Smooth muscle cell (in vitro differentiated cells): ENCODE data around the gene BMP10. TPM values are rescaled to one million over a fixed set of nuclear protein-coding genes. Genes with fewer than 3 reads are reported as not detected.

Source experiments
- DNase-seq: peaks from one replicate; lab custom pipeline; 2025; ENCODE audit not compliant: unreplicated experiment; lab: John Stamatoyannopoulos, UW
- H2AFZ ChIP-seq: fragments of 200-600 bp; sonication (generic); 2 replicates; pipeline ENCODE4 v1.6.0; 2016; ENCODE audit warnings: antibody characterized with exemption, low read depth, mild to moderate bottlenecking
- H3F3A ChIP-seq: fragments of 200-600 bp; sonication (generic); 2 replicates; pipeline ENCODE4 v1.6.0; 2017; ENCODE audit warnings: antibody characterized with exemption, low read depth
- H3K27ac ChIP-seq: fragments of 200-600 bp; sonication (generic); 2 replicates; pipeline ENCODE4 v1.5.1; 2016; ENCODE audit warnings: low read depth, mild to moderate bottlenecking
- H3K27me3 ChIP-seq: fragments of 200-600 bp; sonication (generic); 2 replicates; pipeline ENCODE4 v1.6.1; 2016; ENCODE audit warnings: low read depth, mild to moderate bottlenecking
- H3K36me3 ChIP-seq: fragments of 200-600 bp; sonication (generic); 2 replicates; pipeline ENCODE4 v1.5.1; 2016; ENCODE audit warnings: low read depth
- H3K4me1 ChIP-seq: fragments of 200-600 bp; sonication (generic); 2 replicates; pipeline ENCODE4 v1.5.1; 2016; ENCODE audit warnings: low read depth
- H3K4me2 ChIP-seq: fragments of 200-600 bp; sonication (generic); 2 replicates; pipeline ENCODE4 v1.6.0; 2016; ENCODE audit warnings: mild to moderate bottlenecking
- H3K4me3 ChIP-seq: fragments of 200-600 bp; sonication (generic); 2 replicates; pipeline ENCODE4 v1.5.1; 2016; ENCODE audit warnings: mild to moderate bottlenecking
- H3K79me2 ChIP-seq: fragments of 200-600 bp; sonication (generic); 2 replicates; pipeline ENCODE4 v1.6.0; 2016; ENCODE audit warnings: low read depth, mild to moderate bottlenecking
- H3K9ac ChIP-seq: fragments of 200-600 bp; sonication (generic); 2 replicates; pipeline ENCODE4 v1.6.0; 2016; ENCODE audit warnings: low read depth
- H3K9me3 ChIP-seq: fragments of 200-600 bp; sonication (generic); replicated peaks from 2 replicates; pipeline ENCODE4 v1.5.1; 2016; ENCODE audit warnings: low read depth
- H4K20me1 ChIP-seq: fragments of 200-600 bp; sonication (generic); 2 replicates; pipeline ENCODE4 v1.6.0; 2016; ENCODE audit warnings: low read depth
- WGBS: methylation state at CpG from one replicate; pipeline ENCODE4 v1.1.7; 2016; ENCODE audit warnings: low lambda C conversion rate; 5-methylcytosine and 5-hydroxymethylcytosine counted together
- polyA plus RNA-seq: library from polyadenylated mRNA; unstranded; fragments of >200 nt; fragmentation: Nextera tagmentation; extraction: Ambion mirVana; gene quantifications from 2 replicates; pipeline ENCODE4 v1.2.1, GENCODE V29; 2016
- total RNA-seq: library from RNA; depleted of rRNA; stranded (reverse); fragments of >200 nt; gene quantifications from 2 replicates; pipeline ENCODE4 v1.2.3, GENCODE V29; 2014
- TF ChIP-seq, protein P1 (sequence below): fragments of 200-600 bp; sonication (generic); IDR thresholded peaks from 2 replicates; pipeline ENCODE4 v1.5.1; 2017; ENCODE audit warnings: borderline replicate concordance, mild to moderate bottlenecking, antibody characterized with exemption; ENCODE audit not compliant: insufficient read depth, poor library complexity, severe bottlenecking

Gene BMP10
- total and polyA plus RNA-seq, 2 experiments from 2014 or later, result not detected

DNA sequence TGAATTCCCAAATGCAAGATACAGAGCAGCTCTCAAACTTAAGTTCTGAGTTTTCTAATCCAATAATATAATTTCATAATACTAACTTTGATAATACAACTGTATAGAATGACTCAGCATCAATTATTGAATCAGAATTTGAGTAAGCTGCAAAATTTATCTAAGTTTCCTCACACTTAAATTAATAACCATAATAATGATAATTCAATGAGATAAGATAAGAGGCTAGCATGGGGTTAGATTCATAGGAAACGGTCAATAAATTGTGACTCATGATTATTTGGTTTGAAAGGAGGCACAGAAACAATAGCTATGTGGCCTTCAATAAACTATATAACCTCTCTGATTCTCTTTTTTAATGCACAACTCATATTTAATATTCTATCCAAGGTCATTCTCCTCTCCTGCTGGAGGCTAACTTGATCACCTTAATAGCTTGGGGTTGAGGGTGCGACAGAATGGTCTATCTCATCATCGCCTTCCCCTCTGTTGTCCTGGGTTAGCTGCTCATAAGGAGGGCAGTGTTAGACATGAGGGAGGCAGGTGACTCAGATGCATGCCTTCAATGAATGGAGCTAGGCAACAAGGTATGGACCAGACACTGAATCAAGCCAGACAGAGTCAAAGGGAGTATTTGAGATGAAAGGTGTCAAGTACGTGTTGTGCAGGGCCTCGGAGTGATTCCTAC lies 36.2 kb upstream of the BMP10 start:
- Histone ChIP-seq H3F3A (no peaks in the 10 kb centered on the region), H3K4me3 (no peak overlapping the region), H3K9ac (no peak overlapping the region), H3K9me3 (no peaks in the 10 kb centered on the region), H3K36me3 (no peaks in the 10 kb centered on the region), H3K79me2 (no peaks in the 10 kb centered on the region), H3K27me3 (no peaks in the 10 kb centered on the region), H4K20me1 (no peaks in the 10 kb centered on the region), H2AFZ (no peak overlapping the region), H3K27ac (no peak overlapping the region), H3K4me2 (no peak overlapping the region), H3K4me1 (no peaks in the 10 kb centered on the region)
- WGBS, result 96% methylated on average over 5 of the region's 5 CpGs
- TF ChIP-seq, protein P1, sequence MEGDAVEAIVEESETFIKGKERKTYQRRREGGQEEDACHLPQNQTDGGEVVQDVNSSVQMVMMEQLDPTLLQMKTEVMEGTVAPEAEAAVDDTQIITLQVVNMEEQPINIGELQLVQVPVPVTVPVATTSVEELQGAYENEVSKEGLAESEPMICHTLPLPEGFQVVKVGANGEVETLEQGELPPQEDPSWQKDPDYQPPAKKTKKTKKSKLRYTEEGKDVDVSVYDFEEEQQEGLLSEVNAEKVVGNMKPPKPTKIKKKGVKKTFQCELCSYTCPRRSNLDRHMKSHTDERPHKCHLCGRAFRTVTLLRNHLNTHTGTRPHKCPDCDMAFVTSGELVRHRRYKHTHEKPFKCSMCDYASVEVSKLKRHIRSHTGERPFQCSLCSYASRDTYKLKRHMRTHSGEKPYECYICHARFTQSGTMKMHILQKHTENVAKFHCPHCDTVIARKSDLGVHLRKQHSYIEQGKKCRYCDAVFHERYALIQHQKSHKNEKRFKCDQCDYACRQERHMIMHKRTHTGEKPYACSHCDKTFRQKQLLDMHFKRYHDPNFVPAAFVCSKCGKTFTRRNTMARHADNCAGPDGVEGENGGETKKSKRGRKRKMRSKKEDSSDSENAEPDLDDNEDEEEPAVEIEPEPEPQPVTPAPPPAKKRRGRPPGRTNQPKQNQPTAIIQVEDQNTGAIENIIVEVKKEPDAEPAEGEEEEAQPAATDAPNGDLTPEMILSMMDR, result no peak
- DNase-seq, result no peak

- Histone ChIP-seq H3K4me3 (no peak overlapping the region), H2AFZ (no peak overlapping the region), H3K27me3 (no peaks in the 10 kb centered on the region), H3K36me3 (no peaks in the 10 kb centered on the region), H3K79me2 (no peaks in the 10 kb centered on the region), H3F3A (no peaks in the 10 kb centered on the region), H3K9ac (no peak overlapping the region), H4K20me1 (no peaks in the 10 kb centered on the region), H3K9me3 (no peaks in the 10 kb centered on the region), H3K27ac (no peak overlapping the region), H3K4me1 (no peaks in the 10 kb centered on the region), H3K4me2 (no peak overlapping the region)
- DNase-seq, result no peak
- TF ChIP-seq, protein P1, result no peak
- 86% methylated on average over 3 of the region's 3 CpGs for WGBS
Measured at GRCh38 chr2:68906716-68907115, 35.5 kb upstream of the BMP10 start.

DNA sequence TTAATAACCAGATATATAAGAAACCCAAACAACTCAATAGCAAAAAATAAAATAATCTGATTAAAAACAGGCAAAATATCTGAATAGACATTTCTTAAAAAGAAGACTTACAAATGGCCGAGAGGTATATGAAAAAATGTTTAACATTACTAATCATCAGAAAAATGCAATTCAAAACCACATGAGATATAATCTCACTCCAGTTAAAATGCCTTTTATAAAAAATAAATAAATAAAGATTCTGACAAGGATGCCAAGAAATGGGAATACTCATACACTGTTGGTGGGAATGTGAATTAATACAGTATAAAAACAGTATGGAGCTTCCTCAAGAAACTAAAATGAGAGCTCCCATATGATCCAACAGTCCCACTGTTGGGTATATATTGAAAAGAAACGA lies 33.9 kb upstream of the BMP10 start:
- H4K20me1 ChIP-seq, result no peaks in the 10 kb centered on the region
- no peaks in the 10 kb centered on the region for H3K79me2 ChIP-seq
- no peak overlapping the region for H2AFZ ChIP-seq
- H3K27ac ChIP-seq, result no peak overlapping the region
- 87% methylated on average over 2 of the region's 2 CpGs for WGBS
- no peak overlapping the region for H3K9ac ChIP-seq
- H3F3A ChIP-seq, result no peaks in the 10 kb centered on the region
- TF ChIP-seq, protein P1, result no peak
- H3K9me3 ChIP-seq, result no peaks in the 10 kb centered on the region
- H3K27me3 ChIP-seq, result no peaks in the 10 kb centered on the region
- no peak for DNase-seq
- H3K4me1 ChIP-seq, result no peaks in the 10 kb centered on the region
- no peak overlapping the region for H3K4me3 ChIP-seq
- H3K4me2 ChIP-seq, result no peak overlapping the region
- no peaks in the 10 kb centered on the region for H3K36me3 ChIP-seq

- no peak overlapping the region for H3K4me2 ChIP-seq
- H3K27ac ChIP-seq, result no peak overlapping the region
- no peak overlapping the region for H3K9ac ChIP-seq
- no peaks in the 10 kb centered on the region for H3K27me3 ChIP-seq
- H2AFZ ChIP-seq, result no peak overlapping the region
- TF ChIP-seq, protein P1, result no peak
- no peaks in the 10 kb centered on the region for H3K36me3 ChIP-seq
- no peak overlapping the region for H3K4me3 ChIP-seq
- H3K4me1 ChIP-seq, result no peaks in the 10 kb centered on the region
- DNase-seq, result no peak
- WGBS, result 97% methylated on average over 1 of the region's 1 CpG
- no peaks in the 10 kb centered on the region for H4K20me1 ChIP-seq
- H3K9me3 ChIP-seq, result no peaks in the 10 kb centered on the region
- no peaks in the 10 kb centered on the region for H3F3A ChIP-seq
- H3K79me2 ChIP-seq, result no peaks in the 10 kb centered on the region
Measured at GRCh38 chr2:68901561-68901960, 30.4 kb upstream of the BMP10 start.
